CD4-positive, alpha-beta memory T cell (primary cell): ENCODE data around the gene CPEB3. TPM values are rescaled to one million over a fixed set of nuclear protein-coding genes. Genes with fewer than 3 reads are reported as not detected.
A peak's percentile ranks its signal among the peaks of the same experiment; 100 is the strongest.
"Not testable (repeated sequence)": the region's sequence is repeated elsewhere in the genome, so short reads cannot be mapped to it uniquely, and the experiment has no call there.

Experiments used
- CTCF ChIA-PET: fragments of 350-600 bp; sonication (Branson Sonifier 250); formaldehyde crosslinking; loops from one replicate; lab custom pipeline; 2021; ENCODE audit warnings: inconsistent platforms; ENCODE audit not compliant: partially characterized antibody; lab: Charles Lee
- POLR2A ChIA-PET: fragments of 350-600 bp; sonication (Branson Sonifier 250); formaldehyde crosslinking; loops from one replicate; lab custom pipeline; 2021; ENCODE audit not compliant: partially characterized antibody; lab: Charles Lee
- DNase-seq, 5 donors: peaks; one replicate each; pipeline versions ENCODE4 v3.0.0 to v3.0.0-alpha.2; 2020 to 2022; ENCODE audit warnings: mixed read lengths in 1 of 5
- H3K27ac ChIP-seq: one replicate; pipeline ENCODE4 v1.7.0; 2013; ENCODE audit warnings: low read depth, low read length
- H3K27me3 ChIP-seq: 2 replicates; pipeline ENCODE4 v1.7.0; 2013; ENCODE audit warnings: mild to moderate bottlenecking, low read length, moderate library complexity; ENCODE audit not compliant: insufficient read depth
- H3K36me3 ChIP-seq: 2 replicates; pipeline ENCODE4 v1.7.0; 2013; ENCODE audit warnings: mild to moderate bottlenecking, low read length, moderate library complexity; ENCODE audit not compliant: insufficient read depth
- H3K4me1 ChIP-seq: 2 replicates; pipeline ENCODE4 v1.7.0; 2013; ENCODE audit warnings: mild to moderate bottlenecking, low read length, moderate library complexity; ENCODE audit not compliant: insufficient read depth
- H3K4me3 ChIP-seq, 2 donors: one replicate each; pipeline ENCODE4 v1.7.0; 2013; ENCODE audit warnings: low read length in 2 of 2, mild to moderate bottlenecking in 1 of 2
- H3K9me3 ChIP-seq, 2 donors: one replicate each; pipeline ENCODE4 v1.7.0; 2013; ENCODE audit warnings: low read length in 2 of 2, control low read depth in 1 of 2; ENCODE audit not compliant: control insufficient read depth in 1 of 2
- H3K27ac Mint-ChIP-seq, 7 donors: one replicate each; pipeline ENCODE4 v1.8.0; 2020 to 2021; ENCODE audit warnings: mixed read lengths in 7 of 7, mild to moderate bottlenecking in 6 of 7, inconsistent platforms in 3 of 7, moderate library complexity in 3 of 7
- H3K27me3 Mint-ChIP-seq, 2 donors: one replicate each; pipeline ENCODE4 v1.8.0; 2020 to 2021; ENCODE audit warnings: mixed read lengths in 2 of 2
- H3K36me3 Mint-ChIP-seq, 2 donors: one replicate each; pipeline ENCODE4 v1.8.0; 2020 to 2021; ENCODE audit warnings: mixed read lengths in 2 of 2, inconsistent platforms in 1 of 2, mild to moderate bottlenecking in 1 of 2
- H3K4me1 Mint-ChIP-seq, 4 donors: one replicate each; pipeline ENCODE4 v1.8.0; 2020 to 2021; ENCODE audit warnings: mixed read lengths in 4 of 4, mild to moderate bottlenecking in 1 of 4
- H3K4me3 Mint-ChIP-seq, 8 donors: one replicate each; pipeline ENCODE4 v1.8.0; 2020 to 2021; ENCODE audit warnings: mixed read lengths in 8 of 8, mild to moderate bottlenecking in 7 of 8, moderate library complexity in 6 of 8, inconsistent platforms in 3 of 8
- H3K9me3 Mint-ChIP-seq, 8 donors: one replicate each; pipeline ENCODE4 v1.8.0; 2020 to 2021; ENCODE audit warnings: mixed read lengths in 8 of 8, mild to moderate bottlenecking in 5 of 8, inconsistent platforms in 3 of 8, moderate library complexity in 1 of 8
- intact Hi-C: fragments of 100-400 bp; cut with micrococcal nuclease; formaldehyde crosslinking; loops from one replicate; pipeline ENCODE4 v1.15.1; 2023
- polyA plus RNA-seq, 2 donors: library from polyadenylated mRNA; unstranded; fragments of 300-500 nt; fragmentation: Illumina TruSeq; gene quantifications; one replicate each; pipeline ENCODE4 v1.2.3, GENCODE V29; 2021
- total RNA-seq, 2 experiments: library from RNA; stranded (reverse); gene quantifications; one replicate each; pipeline ENCODE4 v1.2.3, GENCODE V29; 2021

Gene CPEB3
- total and polyA plus RNA-seq, 4 experiments from 2014 or later, result 0.88 to 3.8 (median 2.4) TPM

- DNase-seq, result no peak
- no peaks in the 10 kb centered on the region for H3K36me3 ChIP-seq
- no peak overlapping the region for H3K4me3 ChIP-seq
- Mint-ChIP-seq H3K4me1 (peaks cover 0 to 1% (median 0%) of the 10 kb centered on the region in 4 donors), H3K9me3 (peaks cover 0 to 2% (median 0%) of the 10 kb centered on the region in 8 donors), H3K27ac (peak overlapping the region in 1 of 7 donors; percentile 6), H3K4me3 (no peak overlapping the region), H3K36me3 (peaks cover 4 to 8% of the 10 kb centered on the region in 2 donors), H3K27me3 (no peaks in the 10 kb centered on the region)
- no peaks in the 10 kb centered on the region for H3K4me1 ChIP-seq
- no peak overlapping the region for H3K27ac ChIP-seq
- ChIA-PET CTCF (no interaction called here), POLR2A (no interaction called here)
- intact Hi-C loops, result no loop called here
- H3K9me3 ChIP-seq, result no peaks in the 10 kb centered on the region
- H3K27me3 ChIP-seq, result no peaks in the 10 kb centered on the region
These were observed 166.9 kb downstream of the CPEB3 start for GRCh38 chr10:92124020-92124419.

GRCh38 chr10:92122941-92123450, 167.9 kb downstream of the CPEB3 start:
- H3K9me3 ChIP-seq, result no peaks in the 10 kb centered on the region
- Mint-ChIP-seq H3K27me3 (no peaks in the 10 kb centered on the region), H3K27ac (no peak overlapping the region), H3K4me1 (peaks cover 0 to 1% (median 0%) of the 10 kb centered on the region in 4 donors), H3K36me3 (peaks cover 0 to 5% of the 10 kb centered on the region in 2 donors), H3K9me3 (peaks cover 0 to 1% (median 0%) of the 10 kb centered on the region in 8 donors), H3K4me3 (no peak overlapping the region)
- DNase-seq, result no peak
- H3K4me3 ChIP-seq, result no peak overlapping the region
- ChIA-PET POLR2A (no interaction called here), CTCF (no interaction called here)
- H3K27ac ChIP-seq, result no peak overlapping the region
- H3K36me3 ChIP-seq, result no peaks in the 10 kb centered on the region
- H3K4me1 ChIP-seq, result no peaks in the 10 kb centered on the region
- intact Hi-C loops, result loop anchor here (1.0 kb wide), 1 partner anchor 45 kb away; no protein-coding TSS in a partner anchor
- H3K27me3 ChIP-seq, result no peaks in the 10 kb centered on the region

GRCh38 chr10:92121686-92122492, 169.0 kb downstream of the CPEB3 start:
- no peaks in the 10 kb centered on the region for H3K27me3 Mint-ChIP-seq
- H3K27ac Mint-ChIP-seq, result peak overlapping the region in 1 of 7 donors; percentile 50
- no peaks in the 10 kb centered on the region for H3K4me1 ChIP-seq
- H3K36me3 Mint-ChIP-seq, result peaks cover 0 to 5% of the 10 kb centered on the region in 2 donors
- H3K36me3 ChIP-seq, result no peaks in the 10 kb centered on the region
- peaks cover 0 to 1% (median 0%) of the 10 kb centered on the region in 4 donors for H3K4me1 Mint-ChIP-seq
- intact Hi-C loops, result no loop called here
- ChIA-PET CTCF (no interaction called here), POLR2A (no interaction called here)
- no peak overlapping the region for H3K27ac ChIP-seq
- DNase-seq, result no peak
- no peak overlapping the region for H3K4me3 Mint-ChIP-seq
- H3K27me3 ChIP-seq, result no peaks in the 10 kb centered on the region
- H3K9me3 Mint-ChIP-seq, result no peaks in the 10 kb centered on the region
- H3K9me3 ChIP-seq, result no peaks in the 10 kb centered on the region
- H3K4me3 ChIP-seq, result no peak overlapping the region

DNA sequence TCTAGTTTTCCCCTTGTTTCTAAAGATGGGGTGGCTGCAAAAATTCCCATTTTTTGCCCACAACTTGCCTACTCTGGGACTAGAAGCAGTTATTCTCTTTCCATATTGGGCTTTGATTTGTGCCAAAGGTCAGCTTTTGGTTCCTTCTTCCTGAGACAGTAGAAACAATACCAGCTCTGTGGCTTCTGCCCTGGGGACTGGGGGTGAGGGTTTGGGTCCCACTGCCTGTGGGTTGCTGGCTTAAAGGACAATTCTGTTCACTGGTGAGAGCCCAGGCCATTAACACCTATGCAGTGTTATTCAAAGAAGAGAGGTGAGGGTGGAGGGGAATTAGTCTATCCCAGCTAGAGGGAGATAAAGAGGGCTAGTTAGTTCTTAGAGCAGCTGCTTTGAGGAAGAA, 171.5 kb downstream of the CPEB3 start:
- CTCF ChIA-PET, result no interaction called here

GRCh38 chr10:92114917-92115316, 176.0 kb downstream of the CPEB3 start:
- H3K9me3 Mint-ChIP-seq, H3K9me3 ChIP-seq, H3K36me3 Mint-ChIP-seq, DNase-seq, intact Hi-C loops, H3K27ac ChIP-seq, H3K4me3 Mint-ChIP-seq, H3K4me1 ChIP-seq, H3K4me1 Mint-ChIP-seq, H3K27me3 Mint-ChIP-seq, POLR2A ChIA-PET, H3K4me3 ChIP-seq, H3K36me3 ChIP-seq, CTCF ChIA-PET, H3K27ac Mint-ChIP-seq, H3K27me3 ChIP-seq: not testable (repeated sequence)

More for the DNA sequence above, 171.5 kb downstream of the CPEB3 start:
- Histone ChIP-seq H3K4me3 (no peak overlapping the region), H3K27ac (no peak overlapping the region), H3K27me3 (no peaks in the 10 kb centered on the region), H3K9me3 (no peaks in the 10 kb centered on the region), H3K4me1 (no peaks in the 10 kb centered on the region), H3K36me3 (no peaks in the 10 kb centered on the region)
- DNase-seq, result no peak
- H3K9me3 Mint-ChIP-seq, result no peaks in the 10 kb centered on the region
- H3K36me3 Mint-ChIP-seq, result peaks cover 0 to 5% of the 10 kb centered on the region in 2 donors
- POLR2A ChIA-PET, result no interaction called here
- H3K4me1 Mint-ChIP-seq, result no peaks in the 10 kb centered on the region
- no peak overlapping the region for H3K4me3 Mint-ChIP-seq
- intact Hi-C loops, result no loop called here
- H3K27me3 Mint-ChIP-seq, result no peaks in the 10 kb centered on the region
- H3K27ac Mint-ChIP-seq, result no peak overlapping the region

GRCh38 chr10:92113911-92114600, 176.8 kb downstream of the CPEB3 start:
- H3K27me3 Mint-ChIP-seq, result no peaks in the 10 kb centered on the region
- Histone ChIP-seq H3K4me1 (no peaks in the 10 kb centered on the region), H3K27ac (no peak overlapping the region), H3K27me3 (no peaks in the 10 kb centered on the region), H3K9me3 (no peaks in the 10 kb centered on the region), H3K4me3 (no peak overlapping the region), H3K36me3 (no peaks in the 10 kb centered on the region)
- intact Hi-C loops, result no loop called here
- no peaks in the 10 kb centered on the region for H3K9me3 Mint-ChIP-seq
- no peak for DNase-seq
- ChIA-PET POLR2A (no interaction called here), CTCF (no interaction called here)
- no peak overlapping the region for H3K4me3 Mint-ChIP-seq
- H3K36me3 Mint-ChIP-seq, result peaks cover 2 to 7% of the 10 kb centered on the region in 2 donors
- peaks cover 0 to 2% (median 0%) of the 10 kb centered on the region in 4 donors for H3K4me1 Mint-ChIP-seq
- no peak overlapping the region for H3K27ac Mint-ChIP-seq

- CTCF ChIA-PET, result no interaction called here
- no peak for DNase-seq
- Histone ChIP-seq H3K27me3 (no peaks in the 10 kb centered on the region), H3K4me1 (no peaks in the 10 kb centered on the region), H3K36me3 (no peaks in the 10 kb centered on the region), H3K27ac (no peak overlapping the region), H3K4me3 (no peak overlapping the region), H3K9me3 (no peaks in the 10 kb centered on the region)
- intact Hi-C loops, result no loop called here
- POLR2A ChIA-PET, result no interaction called here
- Mint-ChIP-seq H3K4me3 (no peak overlapping the region), H3K27me3 (no peaks in the 10 kb centered on the region), H3K36me3 (peaks cover 2 to 7% of the 10 kb centered on the region in 2 donors), H3K4me1 (peaks cover 0 to 2% (median 0%) of the 10 kb centered on the region in 4 donors), H3K27ac (no peak overlapping the region), H3K9me3 (no peaks in the 10 kb centered on the region)
These were observed 178.4 kb downstream of the CPEB3 start for GRCh38 chr10:92112462-92112861.
